Large intestine (tissue), 3 donors: Measurements from ENCODE around the gene GALE. TPM values are rescaled to one million over a fixed set of nuclear protein-coding genes. Genes with fewer than 3 reads are reported as not detected.
A peak's percentile ranks its signal among the peaks of the same experiment; 100 is the strongest.

ENCODE experiments used
- DNase-seq, 2 donors: peaks; one replicate each; pipeline versions ENCODE4 v3.0.0 to v3.0.0-alpha.2; 2013
- H3K27ac ChIP-seq: one replicate; pipeline ENCODE4 v1.5.1; 2013; ENCODE audit warnings: low read length
- H3K27me3 ChIP-seq: 2 replicates; pipeline ENCODE4 v1.6.1; 2013; ENCODE audit warnings: low read length; ENCODE audit not compliant: control insufficient read depth, insufficient read depth
- H3K36me3 ChIP-seq: 2 replicates; pipeline ENCODE4 v1.6.1; 2013; ENCODE audit warnings: low read length; ENCODE audit not compliant: control insufficient read depth, insufficient read depth
- H3K4me1 ChIP-seq: one replicate; pipeline ENCODE4 v1.6.1; 2013; ENCODE audit warnings: low read length; ENCODE audit not compliant: control insufficient read depth, insufficient read depth
- H3K4me3 ChIP-seq: one replicate; pipeline ENCODE4 v1.5.1; 2013; ENCODE audit warnings: low read length
- H3K9me3 ChIP-seq: one replicate; pipeline ENCODE4 v1.6.1; 2013; ENCODE audit warnings: mild to moderate bottlenecking, low read depth, low read length, moderate library complexity; ENCODE audit not compliant: control insufficient read depth
- WGBS: methylation state at CpG from one replicate; pipeline ENCODE4 v1.1.5; 2013; ENCODE audit warnings: low lambda C conversion rate; ENCODE audit not compliant: insufficient coverage; 5-methylcytosine and 5-hydroxymethylcytosine counted together
- polyA plus RNA-seq: library from polyadenylated mRNA; unstranded; fragments of 120-200 nt; gene quantifications from one replicate; pipeline ENCODE4 v1.2.1, GENCODE V29; 2013

GALE gene
- polyA plus RNA-seq, 1 donor, result 118 TPM

DNA sequence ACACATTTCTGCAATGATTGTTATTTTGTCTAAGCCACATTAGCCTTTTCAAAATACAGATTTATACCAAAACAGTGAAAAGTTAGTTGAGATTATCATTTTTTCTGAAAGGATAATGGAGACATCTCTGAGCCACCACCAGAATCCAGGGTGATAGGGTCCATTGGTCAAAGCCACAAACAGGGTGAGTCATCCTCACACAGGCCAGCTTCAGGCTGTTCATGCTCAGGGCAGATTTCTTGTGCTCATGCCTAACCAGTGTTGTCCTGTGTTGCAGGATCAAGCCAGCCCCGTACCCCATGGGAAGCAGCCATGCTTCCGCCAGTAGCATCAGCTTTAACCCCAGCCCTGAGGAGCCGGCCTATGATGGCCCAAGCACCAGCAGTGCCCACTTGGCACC is 43.9 kb downstream of the GALE start:
- peaks cover 95% of the 10 kb centered on the region for H3K36me3 ChIP-seq
- DNase-seq, result no peak

DNA sequence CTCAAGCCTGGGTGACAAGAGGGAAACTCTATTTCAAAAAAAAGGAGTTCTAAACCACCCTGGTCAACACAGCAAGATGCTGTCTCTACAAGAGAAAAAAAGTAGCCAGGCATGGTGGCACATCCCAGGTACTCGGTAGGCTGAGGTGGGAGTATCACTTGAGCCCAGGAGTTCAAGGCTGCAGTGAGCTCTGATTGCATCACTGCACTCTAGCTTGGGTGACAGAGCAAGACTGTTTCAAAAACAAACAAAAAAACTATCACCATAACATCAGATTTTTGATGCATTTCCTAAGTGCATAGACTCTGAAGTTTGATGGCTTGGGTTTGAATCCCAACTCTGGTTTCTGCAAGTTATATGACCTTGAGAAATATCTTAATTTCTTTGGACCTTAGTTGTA is 47.6 kb downstream of the GALE start:
- no peaks in the 10 kb centered on the region for H3K9me3 ChIP-seq
- no peaks in the 10 kb centered on the region for H3K4me1 ChIP-seq
- WGBS, result no CpG with 5 or more reads among the region's 1 CpG
- no peak overlapping the region for H3K4me3 ChIP-seq
- H3K27ac ChIP-seq, result no peak overlapping the region
- H3K36me3 ChIP-seq, result peaks cover 74% of the 10 kb centered on the region
- H3K27me3 ChIP-seq, result no peaks in the 10 kb centered on the region
- no peak for DNase-seq

More for the DNA sequence above, 43.9 kb downstream of the GALE start:
- Histone ChIP-seq H3K4me3 (no peak overlapping the region), H3K27ac (no peak overlapping the region), H3K4me1 (no peaks in the 10 kb centered on the region), H3K27me3 (no peaks in the 10 kb centered on the region), H3K9me3 (no peaks in the 10 kb centered on the region)
- WGBS, result no CpG with 5 or more reads among the region's 3 CpGs

DNA sequence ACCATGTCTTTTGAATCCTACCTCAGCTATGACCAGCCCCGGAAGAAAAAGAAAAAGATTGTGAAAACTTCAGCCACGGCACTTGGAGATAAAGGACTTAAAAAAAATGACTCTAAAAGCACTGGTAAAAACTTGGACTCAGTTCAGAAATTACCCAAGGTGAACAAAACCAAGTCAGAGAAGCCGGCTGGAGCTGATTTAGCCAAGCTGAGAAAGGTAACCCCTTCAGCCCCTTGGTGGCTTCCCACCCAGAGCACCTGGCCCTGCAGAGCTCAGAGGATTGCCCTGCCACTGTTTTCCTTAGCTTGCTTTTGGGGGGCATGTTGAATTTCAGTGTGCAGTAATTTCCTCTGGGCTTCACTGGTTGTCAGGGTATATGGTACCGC is 48.7 kb downstream of the GALE start:
- Histone ChIP-seq H3K4me1 (no peaks in the 10 kb centered on the region), H3K4me3 (no peak overlapping the region), H3K27ac (no peak overlapping the region)

DNA sequence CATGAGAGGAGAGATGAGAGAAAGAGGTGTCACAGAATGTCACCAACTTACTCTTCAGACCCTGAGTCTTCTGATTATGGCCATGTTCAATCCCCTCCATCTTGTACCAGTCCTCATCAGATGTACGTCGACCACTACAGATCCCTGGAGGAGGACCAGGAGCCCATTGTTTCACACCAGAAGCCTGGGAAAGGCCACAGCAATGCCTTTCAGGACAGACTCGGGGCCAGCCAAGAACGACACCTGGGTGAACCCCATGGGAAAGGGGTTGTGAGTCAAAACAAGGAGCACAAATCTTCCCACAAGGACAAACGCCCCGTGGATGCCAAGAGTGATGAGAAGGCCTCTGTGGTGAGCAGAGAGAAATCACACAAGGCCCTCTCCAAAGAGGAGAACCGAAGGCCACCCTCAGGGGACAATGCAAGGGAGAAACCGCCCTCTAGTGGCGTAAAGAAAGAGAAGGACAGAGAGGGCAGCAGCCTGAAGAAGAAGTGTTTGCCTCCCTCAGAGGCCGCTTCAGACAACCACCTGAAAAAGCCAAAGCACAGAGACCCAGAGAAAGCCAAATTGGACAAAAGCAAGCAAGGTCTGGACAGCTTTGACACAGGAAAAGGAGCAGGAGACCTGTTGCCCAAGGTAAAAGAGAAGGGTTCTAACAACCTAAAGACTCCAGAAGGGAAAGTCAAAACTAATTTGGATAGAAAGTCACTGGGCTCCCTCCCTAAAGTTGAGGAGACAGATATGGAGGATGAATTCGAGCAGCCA is 49.3 kb downstream of the GALE start:
- Histone ChIP-seq H3K27me3 (no peaks in the 10 kb centered on the region), H3K36me3 (peaks cover 60% of the 10 kb centered on the region), H3K4me1 (no peaks in the 10 kb centered on the region), H3K9me3 (no peaks in the 10 kb centered on the region), H3K27ac (no peak overlapping the region), H3K4me3 (no peak overlapping the region)
- 33% methylated on average over 3 of the region's 11 CpGs for WGBS
- peak in 1 of 2 donors; percentile 27 for DNase-seq

More for the DNA sequence above, 48.7 kb downstream of the GALE start:
- no peaks in the 10 kb centered on the region for H3K27me3 ChIP-seq
- no peak for DNase-seq
- H3K36me3 ChIP-seq, result peaks cover 66% of the 10 kb centered on the region
- WGBS, result 86% methylated on average over 1 of the region's 4 CpGs
- H3K9me3 ChIP-seq, result no peaks in the 10 kb centered on the region

GRCh38 chr1:23748016-23748415 is 52.5 kb downstream of the GALE start:
- peaks cover 28% of the 10 kb centered on the region for H3K36me3 ChIP-seq
- WGBS, result 86% methylated on average over 2 of the region's 3 CpGs

More at GRCh38 chr1:23748016-23748415, 52.5 kb downstream of the GALE start:
- Histone ChIP-seq H3K27me3 (no peaks in the 10 kb centered on the region), H3K9me3 (no peaks in the 10 kb centered on the region), H3K27ac (no peak overlapping the region), H3K4me1 (peaks cover 12% of the 10 kb centered on the region), H3K4me3 (no peak overlapping the region)
- no peak for DNase-seq

Other genes with a start within 250 kb of the GALE start
- gene ID3, start 241.3 kb downstream of the GALE start, polyA plus RNA-seq, result 120 TPM
- 3,237 TPM for gene RPL11, start 108.9 kb downstream of the GALE start, polyA plus RNA-seq
- gene ELOA, start 57.3 kb downstream of the GALE start, polyA plus RNA-seq, result 26.3 TPM
- 61.8 TPM for gene PITHD1, start 22.3 kb downstream of the GALE start, polyA plus RNA-seq
- 75.7 TPM for gene LYPLA2, start 9.6 kb downstream of the GALE start, polyA plus RNA-seq
- gene HMGCL, start 24.7 kb upstream of the GALE start, polyA plus RNA-seq, result 66.3 TPM
- 68.2 TPM for gene FUCA1, start 67.5 kb upstream of the GALE start, polyA plus RNA-seq
- gene CNR2, start 112.6 kb upstream of the GALE start, polyA plus RNA-seq, result 0.06 TPM
- gene PNRC2, start 159.1 kb upstream of the GALE start, polyA plus RNA-seq, result 165 TPM
- 169 TPM for gene SRSF10, start 179.6 kb upstream of the GALE start, polyA plus RNA-seq